ENCODE data around the gene DUSP7.

Gene DUSP7

GRCh38 chr3:52079958-52080357, 23.6 kb upstream of the DUSP7 start:
- Histone ChIP-seq H3K79me2 (ENCODE audit: insufficient read depth, low read depth) (no peaks in the 10 kb centered on the region), H4K20me1 (ENCODE audit: insufficient read depth) (no peaks in the 10 kb centered on the region), H3K36me3 (ENCODE audit: insufficient read depth) (no peaks in the 10 kb centered on the region), H3K4me3 (IDR thresholded peaks at IDR 0.05; ENCODE audit: insufficient read depth, low read depth, low read length) (no peak overlapping the region), H3K27me3 (ENCODE audit: insufficient read depth, low read depth) (no peaks in the 10 kb centered on the region), H2AFZ (ENCODE audit: low read depth) (no peak overlapping the region), H3K9ac (no peak overlapping the region), H3K4me1 (ENCODE audit: low read depth, poor library complexity, severe bottlenecking) (no peaks in the 10 kb centered on the region), H3K27ac (no peak overlapping the region), H3K4me2 (no peak overlapping the region)
- no peak for TF ChIP-seq CTCF (conservative IDR thresholded peaks at IDR 0.05; ENCODE audit: low read depth, low read length)

DNA sequence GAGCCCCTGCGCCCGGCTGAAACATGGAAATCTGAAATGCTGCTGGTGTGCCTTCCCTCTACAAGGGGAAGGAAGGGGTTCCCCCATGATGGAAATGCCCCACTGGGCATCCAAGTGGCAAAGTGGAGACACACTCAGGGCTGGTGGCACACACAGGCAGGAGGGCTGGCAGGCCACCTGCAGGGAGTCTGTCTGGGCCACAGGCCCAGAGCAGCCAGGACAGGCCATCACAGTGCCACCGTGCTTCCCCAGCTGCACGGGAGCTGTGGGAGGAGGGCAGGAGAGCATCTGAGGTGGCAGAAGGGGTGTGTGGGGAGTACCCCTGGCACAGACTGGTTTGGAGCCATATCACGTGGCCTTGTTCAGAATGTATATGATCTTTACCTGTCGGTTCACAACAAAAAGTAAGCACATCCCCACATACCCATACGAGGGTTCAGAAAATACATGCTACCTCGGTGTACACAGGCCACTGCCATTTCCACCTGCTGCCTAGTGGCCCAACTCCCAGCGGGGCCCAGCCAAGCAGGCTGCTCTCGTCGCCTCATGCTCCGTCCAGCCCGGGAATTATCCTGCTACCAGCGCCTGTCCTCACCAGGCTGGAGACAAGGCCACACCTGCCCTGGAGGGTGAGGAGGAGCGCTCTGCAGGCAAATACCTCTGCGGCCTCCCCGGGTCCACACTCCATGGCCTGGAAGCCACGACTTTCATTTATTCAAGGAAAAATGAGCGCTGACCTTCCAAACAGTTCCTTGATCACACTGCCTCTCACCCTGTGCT, 22.6 kb upstream of the DUSP7 start:
- no peak overlapping the region for H3K4me2 ChIP-seq
- no peaks in the 10 kb centered on the region for H3K36me3 ChIP-seq (ENCODE audit: insufficient read depth)
- no peak for TF ChIP-seq CTCF (conservative IDR thresholded peaks at IDR 0.05; ENCODE audit: low read depth, low read length)
- H3K9ac ChIP-seq = no peak overlapping the region
- no peaks in the 10 kb centered on the region for H3K4me1 ChIP-seq (ENCODE audit: low read depth, poor library complexity, severe bottlenecking)
- no peak overlapping the region for H2AFZ ChIP-seq (ENCODE audit: low read depth)
- H3K27ac ChIP-seq = no peak overlapping the region
- no peaks in the 10 kb centered on the region for H4K20me1 ChIP-seq (ENCODE audit: insufficient read depth)
- no peaks in the 10 kb centered on the region for H3K79me2 ChIP-seq (ENCODE audit: insufficient read depth, low read depth)
- no peak overlapping the region for H3K4me3 ChIP-seq (IDR thresholded peaks at IDR 0.05; ENCODE audit: insufficient read depth, low read depth, low read length)
- H3K27me3 ChIP-seq (ENCODE audit: insufficient read depth, low read depth) = no peaks in the 10 kb centered on the region

GRCh38 chr3:52077925-52078324, 21.6 kb upstream of the DUSP7 start:
- no peaks in the 10 kb centered on the region for H3K4me1 ChIP-seq (ENCODE audit: low read depth, poor library complexity, severe bottlenecking)
- no peaks in the 10 kb centered on the region for H3K79me2 ChIP-seq (ENCODE audit: insufficient read depth, low read depth)
- H3K27me3 ChIP-seq (ENCODE audit: insufficient read depth, low read depth) = no peaks in the 10 kb centered on the region
- no peak overlapping the region for H2AFZ ChIP-seq (ENCODE audit: low read depth)
- no peak overlapping the region for H3K27ac ChIP-seq
- no peak for TF ChIP-seq CTCF (conservative IDR thresholded peaks at IDR 0.05; ENCODE audit: low read depth, low read length)
- no peaks in the 10 kb centered on the region for H4K20me1 ChIP-seq (ENCODE audit: insufficient read depth)
- H3K4me3 ChIP-seq (IDR thresholded peaks at IDR 0.05; ENCODE audit: insufficient read depth, low read depth, low read length) = no peak overlapping the region
- H3K4me2 ChIP-seq = no peak overlapping the region
- H3K9ac ChIP-seq = no peak overlapping the region
- H3K36me3 ChIP-seq (ENCODE audit: insufficient read depth) = no peaks in the 10 kb centered on the region

DNA sequence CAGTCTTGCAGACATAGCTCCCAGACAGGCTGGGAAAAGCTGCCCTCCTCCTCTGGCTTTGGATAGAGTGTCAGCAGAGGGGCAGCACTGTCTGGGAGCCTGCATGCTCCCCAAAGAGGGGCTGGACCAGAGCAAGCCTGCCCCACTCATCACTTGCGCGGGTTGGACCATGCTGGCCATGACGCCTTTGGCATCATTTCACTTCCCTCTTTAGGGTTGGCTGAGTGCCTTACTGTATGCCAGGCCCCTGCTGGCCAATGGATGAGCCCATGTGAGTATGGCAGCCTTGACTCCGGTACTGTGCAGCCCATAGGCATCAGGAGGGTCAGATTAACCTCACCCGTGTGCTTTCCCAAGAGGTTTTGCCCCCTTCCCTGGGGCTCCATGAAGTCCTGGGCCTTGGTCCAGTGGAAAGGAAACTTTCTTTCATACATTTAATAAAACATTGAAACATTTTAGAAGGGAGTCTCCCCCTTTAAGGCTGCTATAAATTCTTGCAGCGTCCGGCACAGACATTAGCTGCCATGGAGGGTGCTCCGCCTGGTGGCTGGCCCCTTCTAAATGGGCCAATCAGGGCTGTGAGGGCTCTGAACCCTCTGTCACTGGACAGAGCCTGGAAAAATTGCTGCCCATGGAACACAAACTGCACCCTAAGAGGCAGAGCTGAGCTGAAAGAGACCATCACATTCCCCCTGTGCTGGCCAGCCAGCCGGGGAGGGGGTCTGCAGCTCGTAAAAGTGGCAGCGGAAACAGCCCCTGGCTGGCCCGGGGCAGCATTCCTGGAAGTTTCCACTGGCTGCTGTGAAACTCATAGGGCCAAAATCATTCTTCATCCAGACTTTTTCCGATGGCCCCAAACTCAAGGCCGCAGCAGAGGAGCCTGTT, 20.8 kb upstream of the DUSP7 start:
- Histone ChIP-seq H3K79me2 (ENCODE audit: insufficient read depth, low read depth) (no peaks in the 10 kb centered on the region), H4K20me1 (ENCODE audit: insufficient read depth) (no peaks in the 10 kb centered on the region), H3K4me2 (no peak overlapping the region), H3K27ac (no peak overlapping the region), H3K4me3 (IDR thresholded peaks at IDR 0.05; ENCODE audit: insufficient read depth, low read depth, low read length) (no peak overlapping the region), H3K9ac (no peak overlapping the region), H3K27me3 (ENCODE audit: insufficient read depth, low read depth) (no peaks in the 10 kb centered on the region), H2AFZ (ENCODE audit: low read depth) (no peak overlapping the region), H3K4me1 (ENCODE audit: low read depth, poor library complexity, severe bottlenecking) (no peaks in the 10 kb centered on the region), H3K36me3 (ENCODE audit: insufficient read depth) (no peaks in the 10 kb centered on the region)
- no peak for TF ChIP-seq CTCF (conservative IDR thresholded peaks at IDR 0.05; ENCODE audit: low read depth, low read length)
